GM21390 (cell line): ENCODE measurements around the gene CMTM4.
"Not testable (repeated sequence)": the region's sequence is repeated elsewhere in the genome, so short reads cannot be mapped to it uniquely, and the experiment has no call there.

Experiments used
- ATAC-seq: cut with Tn5 transposase; IDR thresholded peaks from one replicate; pipeline ENCODE4 v1.9.1; 2021; ENCODE audit not compliant: unreplicated experiment

Gene CMTM4

GRCh38 chr16:66596986-66597848 lies 99.3 kb downstream of the CMTM4 start:
- ATAC-seq = no peak

- ATAC-seq = not testable (repeated sequence)
Measured at GRCh38 chr16:66596559-66596958, 100.0 kb downstream of the CMTM4 start.

DNA sequence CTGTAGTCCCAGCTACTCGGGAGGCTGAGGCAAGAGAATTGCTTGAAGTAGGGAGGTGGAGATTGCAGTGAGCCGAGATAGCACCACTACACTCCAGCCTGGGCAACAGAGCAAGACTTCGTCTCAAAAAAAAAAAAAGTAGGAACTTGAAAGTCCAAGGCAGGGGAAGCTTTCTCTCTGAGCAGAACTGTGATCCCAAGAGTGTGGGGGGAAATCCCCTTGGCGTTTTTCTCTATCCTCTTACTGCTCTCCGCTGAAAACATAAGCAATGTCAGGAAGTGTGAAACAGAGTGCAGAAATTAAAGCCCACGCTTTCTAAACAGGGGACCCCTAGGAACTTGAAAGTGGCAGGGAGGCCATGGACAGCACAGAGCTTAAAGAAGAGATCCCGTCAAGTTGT lies 101.8 kb downstream of the CMTM4 start:
- ATAC-seq = peak; percentile 44

- ATAC-seq = no peak
Measured at GRCh38 chr16:66592814-66593213, 103.7 kb downstream of the CMTM4 start.

- ATAC-seq = no peak
Measured at GRCh38 chr16:66592241-66592640, 104.3 kb downstream of the CMTM4 start.

- ATAC-seq = no peak
Measured at GRCh38 chr16:66591018-66591417, 105.5 kb downstream of the CMTM4 start.

DNA sequence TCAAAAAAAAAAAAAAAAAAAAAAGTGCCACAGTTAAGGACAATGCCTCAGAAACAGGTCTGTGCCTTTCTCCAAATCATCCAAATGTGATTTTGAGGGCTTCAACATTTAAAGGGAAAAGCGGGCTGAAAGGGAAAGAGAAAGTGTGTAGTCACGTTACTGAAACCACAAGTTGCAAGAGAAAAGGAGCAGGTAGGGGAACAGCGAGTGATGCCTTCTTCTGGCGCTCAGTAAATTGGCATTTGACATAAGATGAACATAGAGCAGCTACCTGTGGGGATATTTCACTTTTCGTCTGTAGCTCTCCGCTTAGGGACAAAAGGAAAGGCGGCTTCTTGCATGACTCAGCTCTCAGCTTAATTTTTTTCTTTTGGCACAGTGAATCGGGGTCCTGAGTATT lies 106.2 kb downstream of the CMTM4 start:
- ATAC-seq = no peak

DNA sequence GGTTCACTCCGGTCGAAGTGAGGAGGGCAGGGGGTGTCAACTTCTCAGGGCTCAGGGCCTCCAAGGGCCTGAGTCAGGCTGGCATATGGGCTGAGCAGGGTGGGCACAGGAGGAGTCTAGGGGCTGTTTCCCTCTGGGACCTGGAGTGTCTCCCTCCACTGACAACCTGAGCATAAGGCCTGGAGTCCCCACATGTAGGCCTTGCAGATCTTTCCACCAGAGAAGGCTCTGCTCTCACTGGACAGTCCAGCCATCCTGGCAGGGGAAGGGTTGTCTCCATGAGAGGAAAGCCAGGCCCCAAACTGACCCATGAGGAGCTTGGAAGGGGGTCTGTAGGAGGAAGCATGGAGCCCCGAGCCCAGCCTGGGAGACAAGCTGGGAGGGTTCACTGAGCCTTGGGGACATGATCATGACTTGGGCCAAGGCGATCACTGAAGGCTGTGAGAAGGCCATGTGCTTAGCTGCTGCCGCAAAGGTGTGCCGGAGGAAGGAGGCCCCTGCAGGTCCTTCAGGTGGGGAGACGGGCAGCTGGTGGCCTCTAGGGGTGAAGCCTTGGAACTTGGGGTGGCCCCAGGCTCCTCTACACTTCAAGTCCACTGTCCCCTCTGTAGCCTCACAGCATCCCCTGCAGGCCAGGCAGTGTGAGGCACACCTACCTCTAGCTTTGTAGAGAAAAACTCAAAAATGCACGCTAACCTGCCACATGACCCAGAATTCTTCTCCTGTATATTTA lies 107.4 kb downstream of the CMTM4 start:
- ATAC-seq = no peak

- ATAC-seq = no peak
Measured at GRCh38 chr16:66587881-66588600, 108.5 kb downstream of the CMTM4 start.

DNA sequence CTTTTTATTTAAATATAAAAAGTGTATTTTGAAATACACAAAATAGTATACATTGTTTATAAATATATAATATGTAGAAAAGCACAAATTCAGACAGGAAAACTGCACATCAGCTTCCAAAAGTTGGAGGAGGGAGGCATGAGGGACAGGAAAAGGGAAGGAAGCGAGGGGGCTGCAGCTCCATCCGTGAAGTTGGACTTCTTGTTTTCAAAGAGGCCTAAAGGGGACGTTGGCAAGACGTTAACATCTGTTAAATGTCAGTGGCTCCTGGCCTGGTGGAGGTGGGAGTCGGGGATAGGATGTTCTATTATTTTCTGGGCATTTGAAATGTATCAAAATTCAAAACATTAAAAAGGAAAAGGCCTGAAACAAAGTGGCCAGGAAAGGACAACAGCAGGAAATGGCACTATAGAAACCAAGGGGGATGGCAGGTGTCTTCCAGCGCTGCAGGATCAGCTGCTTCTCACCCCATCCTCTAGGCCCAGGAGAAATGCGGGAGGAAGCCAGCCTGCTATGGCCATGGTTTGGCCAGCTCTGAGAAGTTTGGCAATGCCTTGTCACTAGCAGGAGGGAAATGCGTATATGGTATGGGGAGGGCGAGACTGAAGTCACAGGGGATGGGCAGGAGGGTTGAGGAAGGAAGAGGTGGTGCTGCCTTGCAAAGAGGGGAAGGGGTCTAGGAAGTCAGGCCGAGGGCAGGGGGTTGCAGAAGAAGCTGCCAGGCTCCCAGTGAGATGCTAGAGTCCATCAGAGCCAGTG lies 110.9 kb downstream of the CMTM4 start:
- no peak for ATAC-seq

- ATAC-seq = no peak
Measured at GRCh38 chr16:66581246-66581952, 115.1 kb downstream of the CMTM4 start.

DNA sequence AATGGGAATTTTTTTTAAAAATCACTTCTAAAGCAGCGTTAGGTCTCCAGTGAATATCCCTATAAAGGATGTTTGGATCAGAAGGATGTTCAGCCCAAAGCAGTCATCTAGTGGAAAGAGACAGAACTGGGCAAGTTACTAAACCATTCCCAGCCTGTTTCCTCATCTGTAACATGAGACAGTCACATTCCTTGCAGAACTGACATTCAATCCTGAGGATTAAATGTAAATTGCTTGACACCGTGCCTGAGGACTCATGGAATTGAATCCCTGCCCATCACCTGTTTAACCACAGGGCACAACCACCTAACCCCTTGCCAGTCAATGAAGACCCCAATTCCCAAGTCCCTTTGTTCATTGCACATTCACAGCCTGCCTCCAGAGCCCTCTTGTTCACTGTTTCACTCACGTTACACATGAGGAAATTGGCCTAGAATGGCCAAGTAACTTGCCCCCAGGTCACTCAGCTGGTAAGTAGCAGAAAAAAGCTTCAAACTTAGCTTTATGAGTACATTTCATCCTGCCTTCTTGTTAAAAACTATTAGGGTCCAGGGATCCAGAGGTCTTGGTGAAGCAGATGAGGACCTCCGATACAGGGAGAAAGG lies 115.8 kb downstream of the CMTM4 start:
- ATAC-seq = no peak

DNA sequence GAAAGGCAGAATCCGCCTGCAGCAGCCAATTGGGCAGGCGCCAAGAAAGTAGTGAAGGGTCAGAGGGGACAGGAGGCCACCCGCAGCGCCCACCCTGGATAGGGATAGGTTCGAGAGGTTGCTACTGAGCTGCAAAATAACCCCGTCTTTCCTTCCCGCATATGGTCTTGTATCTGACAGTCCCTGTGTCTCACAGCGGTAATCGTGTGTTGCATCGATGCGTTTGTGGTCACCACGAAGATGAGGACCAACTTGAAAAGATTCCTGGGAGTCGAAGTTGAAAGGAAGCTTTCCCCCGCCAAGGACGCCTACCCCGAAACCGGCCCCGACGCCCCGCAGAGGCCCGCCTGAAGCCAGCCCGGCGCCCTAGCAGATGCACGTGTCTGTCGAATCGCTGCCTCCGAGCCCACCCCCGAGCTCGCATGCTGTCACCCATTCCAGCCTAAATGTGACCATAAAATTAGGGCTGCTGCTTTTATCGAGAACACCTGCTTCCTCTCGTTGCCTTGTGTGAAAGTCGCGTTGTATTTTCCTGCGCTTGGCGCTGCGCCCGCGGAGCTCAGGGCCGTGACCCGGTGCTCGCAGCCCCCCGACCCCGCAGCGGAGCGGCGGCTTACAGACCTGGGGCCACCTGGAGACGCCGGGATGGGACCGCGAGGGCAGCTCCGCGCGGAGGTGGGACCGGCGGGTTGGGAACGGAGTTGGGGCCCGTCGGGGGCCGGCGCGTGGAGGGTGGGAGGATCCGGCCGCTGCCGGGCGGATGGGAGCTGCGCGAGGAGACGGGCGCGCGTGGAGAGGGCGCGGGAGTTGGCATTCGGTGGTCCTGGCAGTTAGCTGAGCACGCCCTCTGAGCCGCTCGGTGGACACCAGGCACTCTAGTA lies 117.7 kb downstream of the CMTM4 start, which contains the start of gene CMTM2:
Gene CMTM2, plus strand, starts transcription at position 813 of the 881 bp plus-strand sequence. CDS start 145 bp downstream, outside the sequence.
- ATAC-seq = no peak

- no peak for ATAC-seq
Measured at GRCh38 chr16:66576296-66576695, 120.2 kb downstream of the CMTM4 start.

- ATAC-seq = no peak
Measured at GRCh38 chr16:66575060-66575459, 121.5 kb downstream of the CMTM4 start.

DNA sequence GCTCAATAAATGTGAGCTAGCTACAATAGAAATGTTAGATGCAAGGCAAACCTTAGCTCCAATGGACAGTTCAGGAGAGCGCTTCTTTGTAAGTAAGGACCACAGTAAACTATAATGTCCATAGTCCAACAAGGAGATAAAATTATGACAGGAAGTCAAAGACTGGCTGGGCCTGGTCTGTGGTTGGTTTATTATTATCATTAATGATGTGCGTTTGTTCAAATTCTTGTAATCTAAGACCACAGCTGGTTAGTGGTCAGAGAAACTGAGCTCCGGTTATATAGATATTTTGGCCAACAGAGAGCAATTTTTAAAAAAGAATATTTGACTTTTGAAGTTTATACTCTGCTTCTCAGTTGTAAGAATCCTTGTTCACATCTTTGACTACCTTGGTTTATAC lies 122.0 kb downstream of the CMTM4 start:
- ATAC-seq = no peak

DNA sequence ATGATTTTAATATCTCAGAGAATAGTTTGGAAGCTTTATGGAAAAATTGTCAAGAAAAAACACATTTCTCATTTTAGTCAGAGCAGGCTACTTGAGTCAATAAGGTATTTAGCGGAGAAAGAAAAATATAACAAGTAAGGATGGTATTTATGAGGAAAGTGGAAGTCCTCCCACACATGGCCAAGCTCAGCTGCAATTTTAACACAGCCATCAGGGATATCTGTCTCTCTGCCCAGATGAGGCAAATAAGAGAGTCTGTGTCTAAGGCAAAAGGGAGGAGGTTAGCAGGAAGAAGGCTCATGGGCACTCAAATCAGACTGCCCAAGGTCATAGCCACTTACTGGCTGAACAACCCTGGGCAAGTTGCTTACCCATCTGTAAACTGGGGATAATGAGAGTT lies 122.5 kb downstream of the CMTM4 start:
- ATAC-seq = no peak

GRCh38 chr16:66572356-66572755 lies 124.2 kb downstream of the CMTM4 start:
- ATAC-seq = no peak
